Caki2 (cell line): ENCODE measurements around the gene TXNRD3. TPM values are rescaled to one million over a fixed set of nuclear protein-coding genes. Genes with fewer than 3 reads are reported as not detected.
"Not testable (repeated sequence)": the region's sequence is repeated elsewhere in the genome, so short reads cannot be mapped to it uniquely, and the experiment has no call there.

ENCODE experiments used
- DNase-seq: peaks from one replicate; pipeline ENCODE4 v3.0.0-alpha.2; 2015; ENCODE audit warnings: low read depth
- in situ Hi-C: cut with HindIII; loops from 2 replicates; pipeline ENCODE4 v1.10.0; 2016; ENCODE audit warnings: low sequenced_read_pairs, low pct_unique_long_range_greater_than_20kb, mixed read lengths
- total RNA-seq: library from RNA; depleted of rRNA; stranded (reverse); fragments of >200 nt; shearing (Covaris generic); gene quantifications from 2 replicates; pipeline ENCODE4 v1.2.3, GENCODE V29; 2014; ENCODE audit warnings: low replicate concordance

The TXNRD3 gene
- total RNA-seq, 1 experiment from 2014 or later, result 4.4 TPM

DNA sequence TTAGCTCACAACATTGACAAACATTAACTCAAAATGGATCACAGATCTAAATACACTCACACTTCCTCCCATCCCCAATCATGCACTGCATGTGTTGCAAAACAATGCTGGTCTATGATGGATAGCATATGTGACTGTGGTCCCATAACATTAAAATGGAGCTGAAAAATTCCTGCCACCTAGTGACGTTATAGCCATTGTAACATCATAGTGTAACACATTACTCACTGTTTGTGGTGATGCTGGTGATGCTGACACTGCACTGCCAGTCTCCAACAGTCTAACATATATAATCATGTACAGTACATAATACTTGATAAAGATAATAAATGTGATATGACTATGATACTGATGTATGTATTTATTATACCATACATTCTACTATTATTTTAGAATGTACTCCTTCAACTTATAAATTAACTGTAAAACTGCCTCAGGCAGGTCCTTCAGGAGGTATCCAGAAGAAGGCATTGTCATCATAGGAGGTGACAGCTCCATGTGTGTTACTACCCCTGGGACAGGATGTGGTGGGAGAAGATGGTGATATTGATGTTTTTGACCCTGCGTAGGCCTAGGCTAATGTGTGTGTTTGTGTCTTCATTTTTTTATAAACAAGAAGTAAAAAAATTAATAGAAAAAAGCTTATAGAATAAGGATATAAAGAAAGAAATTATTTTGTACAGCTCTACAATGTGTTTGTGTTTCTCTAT is 41.3 kb downstream of the TXNRD3 start:
- DNase-seq, result no peak
- in situ Hi-C loops, result no loop called here

DNA sequence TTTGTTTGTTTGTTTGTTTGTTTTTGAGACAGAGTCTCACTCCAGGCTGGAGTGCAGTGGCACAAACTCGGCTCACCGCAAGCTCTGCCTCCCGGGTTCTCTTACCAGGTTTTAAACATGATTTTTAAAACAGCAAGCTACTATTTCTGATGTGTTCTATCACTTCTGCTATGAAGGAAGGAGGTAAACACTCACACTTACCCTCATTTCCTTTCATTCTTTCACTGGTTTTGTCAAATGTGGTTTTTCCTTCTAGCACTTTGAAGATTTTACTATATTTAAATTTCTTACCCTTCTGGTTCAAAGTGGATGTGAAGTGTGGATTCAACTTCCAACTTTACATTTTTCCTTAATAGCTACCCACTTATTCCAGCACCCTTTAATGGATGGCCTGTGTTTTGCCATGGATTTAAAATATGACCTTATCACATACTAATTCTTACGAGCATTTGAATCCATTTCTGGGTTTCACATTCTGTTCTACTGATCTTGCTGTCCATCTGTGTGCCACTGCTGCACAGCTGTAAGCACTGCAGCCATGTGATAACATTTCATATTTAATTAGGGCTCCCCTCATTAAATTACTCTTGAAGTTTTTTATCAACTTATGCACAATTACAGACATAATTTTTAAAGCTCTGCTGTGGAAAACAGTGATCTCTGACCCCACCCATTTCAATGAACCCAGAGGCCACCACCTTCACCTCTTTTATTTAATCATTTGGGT is 42.3 kb downstream of the TXNRD3 start:
- DNase-seq, result no peak
- in situ Hi-C loops, result no loop called here

DNA sequence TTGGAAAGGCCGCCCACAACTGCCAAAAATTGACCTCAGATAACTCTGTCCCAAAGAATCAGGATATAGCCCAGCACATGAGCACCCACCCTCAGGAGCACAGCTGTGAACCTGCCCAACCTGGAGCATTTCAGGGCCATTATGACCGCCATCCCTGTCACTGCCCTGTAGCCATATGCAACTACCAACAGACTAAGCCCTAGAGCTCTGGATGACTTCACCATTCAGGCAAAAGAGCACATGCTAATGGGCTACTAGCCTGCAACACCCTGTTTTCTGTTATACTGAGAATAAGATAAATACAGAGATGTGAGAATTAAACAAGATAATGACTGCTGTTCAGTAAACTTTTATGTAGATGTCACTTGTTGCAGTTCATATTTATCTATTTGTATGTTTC is 45.0 kb downstream of the TXNRD3 start:
- in situ Hi-C loops, result no loop called here
- DNase-seq, result no peak

DNA sequence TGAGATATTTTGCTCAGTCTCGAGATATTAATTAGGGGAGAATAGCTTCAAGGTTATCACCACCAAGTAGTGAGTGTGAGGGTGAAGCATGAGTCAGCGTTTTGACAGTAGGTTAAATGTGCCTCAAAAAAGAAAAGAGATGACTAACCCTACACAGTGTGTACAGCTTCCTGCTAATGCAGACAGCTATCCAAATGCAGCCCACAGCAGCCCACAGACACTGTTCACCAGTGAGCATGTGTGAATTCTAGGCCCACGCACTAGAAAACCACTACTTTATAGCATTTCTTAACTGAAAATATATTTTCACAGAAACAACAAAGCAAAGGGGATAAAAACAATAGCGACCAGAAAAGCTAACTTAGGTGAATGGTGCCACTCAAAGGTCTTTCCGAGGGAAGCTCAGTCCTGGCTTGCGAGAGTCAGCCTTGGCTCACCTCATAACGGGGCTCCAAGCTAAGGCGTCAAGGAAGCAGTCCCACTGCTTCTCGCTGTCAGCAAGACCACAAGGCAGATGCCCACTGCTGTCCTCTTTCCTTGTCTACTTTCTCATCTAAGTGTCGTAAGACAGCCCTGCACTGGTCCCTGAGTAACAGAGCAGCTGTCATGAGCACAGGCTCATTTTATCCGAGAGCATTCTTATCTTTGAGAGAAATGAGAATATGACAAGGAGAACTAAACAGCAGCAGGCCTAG is 47.6 kb downstream of the TXNRD3 start:
- DNase-seq, result peak; percentile 5
- in situ Hi-C loops, result no loop called here

DNA sequence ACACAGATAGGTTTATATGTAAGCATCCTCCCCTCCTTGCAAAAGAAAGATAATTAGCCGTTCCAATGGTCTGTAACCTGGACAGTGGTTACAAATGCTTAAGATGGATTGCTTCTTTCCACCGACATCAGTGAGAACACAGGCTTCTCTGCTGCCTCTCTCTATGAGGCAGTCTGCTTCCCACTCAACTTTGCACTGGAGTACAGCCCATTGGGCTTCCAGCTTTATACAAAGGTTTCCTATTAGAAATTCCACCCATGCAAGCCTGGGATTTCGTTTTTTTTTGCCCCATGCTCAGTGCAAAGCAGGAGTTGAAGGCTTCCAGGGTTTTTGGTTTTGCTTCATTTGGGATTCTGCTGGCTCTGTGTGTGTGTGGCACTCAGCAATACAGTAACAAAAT is 48.9 kb downstream of the TXNRD3 start:
- in situ Hi-C loops, result no loop called here
- no peak for DNase-seq

DNA sequence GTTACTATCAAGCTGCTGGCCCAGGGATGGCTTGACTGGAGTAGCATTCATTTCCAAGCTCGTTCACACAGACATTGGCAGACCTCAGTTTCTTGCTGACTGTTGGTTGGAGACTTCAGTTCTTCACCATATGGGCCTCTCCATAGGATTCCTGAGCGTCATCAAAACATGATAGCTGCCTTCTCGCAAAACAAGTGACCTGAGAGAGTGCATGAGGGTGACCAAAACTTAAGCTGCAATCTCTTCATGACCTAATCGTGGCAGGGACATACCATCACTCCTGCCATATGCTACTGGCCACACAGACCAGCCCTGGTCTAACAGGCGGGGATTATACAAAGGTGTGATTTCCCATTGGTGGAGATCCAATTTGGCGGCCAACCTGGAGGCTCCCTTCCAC is 50.2 kb downstream of the TXNRD3 start:
- DNase-seq, result no peak
- in situ Hi-C loops, result no loop called here

DNA sequence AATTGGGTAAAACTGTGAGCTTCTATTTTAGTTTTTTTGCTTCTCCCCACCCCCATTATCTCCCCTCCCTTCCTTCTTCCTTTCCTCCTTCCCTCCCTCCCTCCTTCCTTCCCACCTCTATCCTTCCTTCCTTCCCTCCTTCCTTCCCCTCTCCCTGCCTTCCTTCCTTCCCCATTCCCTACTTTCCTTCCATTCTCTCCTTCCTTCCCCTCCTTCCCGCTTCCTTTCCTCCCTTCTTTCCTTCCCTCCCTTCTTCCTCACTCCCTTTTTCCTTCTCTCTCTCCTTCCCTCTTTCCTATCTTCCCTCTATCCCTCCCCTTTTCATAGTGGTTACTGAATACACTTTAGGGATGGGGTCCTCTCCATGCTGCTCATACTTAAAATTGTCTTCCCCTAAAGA is 55.8 kb downstream of the TXNRD3 start:
- in situ Hi-C loops, result no loop called here
- DNase-seq, result no peak

DNA sequence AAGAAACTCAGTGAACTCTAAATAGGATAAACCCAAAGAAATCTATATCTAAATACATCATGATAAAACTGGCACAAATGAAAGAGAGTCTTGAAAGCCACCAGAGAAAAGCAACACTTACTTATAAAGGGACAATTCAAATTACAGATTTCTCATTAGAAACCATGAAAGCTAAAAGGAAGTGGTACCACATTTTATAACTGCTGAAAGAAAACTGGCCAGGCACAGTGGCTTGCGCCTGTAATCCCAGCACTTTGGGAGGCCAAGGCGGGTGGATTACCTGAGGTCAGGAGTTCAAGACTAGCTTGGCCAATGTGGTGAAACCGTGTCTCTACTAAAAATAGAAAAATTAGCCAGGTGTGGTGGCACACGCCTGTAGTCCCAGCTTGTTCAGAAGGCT is 59.4 kb downstream of the TXNRD3 start:
- in situ Hi-C loops, DNase-seq: not testable (repeated sequence)

DNA sequence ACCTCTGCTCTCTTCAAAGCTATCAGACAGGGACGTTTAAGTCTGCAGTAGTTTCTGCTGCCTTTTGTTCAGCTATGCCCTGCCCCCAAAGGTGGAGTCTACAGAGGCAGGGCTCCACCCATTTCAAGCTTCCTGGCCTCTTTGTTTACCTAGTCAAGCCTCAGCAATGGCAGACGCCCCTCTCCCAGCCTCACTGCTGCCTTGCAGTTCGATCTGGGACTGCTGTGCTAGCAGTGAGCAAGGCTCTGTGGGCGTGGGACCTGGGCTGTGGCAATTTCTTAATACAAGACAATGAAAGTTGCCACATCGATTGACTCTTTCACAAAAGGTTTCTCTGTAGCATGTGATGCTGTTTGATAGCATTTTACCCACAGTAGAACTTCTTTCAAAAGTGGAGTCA is 63.4 kb downstream of the TXNRD3 start:
- DNase-seq, in situ Hi-C loops: not testable (repeated sequence)

DNA sequence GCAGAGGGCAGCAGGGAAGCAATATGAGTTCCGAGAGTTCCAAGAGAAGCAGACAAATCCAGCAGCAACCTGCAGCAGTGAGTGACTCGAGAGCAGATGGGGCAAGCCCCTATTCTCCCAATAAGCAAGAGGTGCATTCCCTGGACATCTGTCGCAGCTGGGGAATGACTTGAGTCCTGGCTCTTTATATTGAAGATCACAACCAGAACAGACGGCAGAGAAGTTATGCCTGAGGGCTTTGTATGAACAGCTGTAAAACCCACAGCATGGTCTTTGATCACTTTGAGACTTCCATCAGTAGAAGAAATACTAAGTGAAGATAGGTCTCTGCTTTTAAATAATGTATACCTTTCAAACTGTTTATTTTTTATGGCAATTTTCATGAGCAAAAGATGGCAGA is 72.6 kb downstream of the TXNRD3 start:
- in situ Hi-C loops, result no loop called here
- no peak for DNase-seq

DNA sequence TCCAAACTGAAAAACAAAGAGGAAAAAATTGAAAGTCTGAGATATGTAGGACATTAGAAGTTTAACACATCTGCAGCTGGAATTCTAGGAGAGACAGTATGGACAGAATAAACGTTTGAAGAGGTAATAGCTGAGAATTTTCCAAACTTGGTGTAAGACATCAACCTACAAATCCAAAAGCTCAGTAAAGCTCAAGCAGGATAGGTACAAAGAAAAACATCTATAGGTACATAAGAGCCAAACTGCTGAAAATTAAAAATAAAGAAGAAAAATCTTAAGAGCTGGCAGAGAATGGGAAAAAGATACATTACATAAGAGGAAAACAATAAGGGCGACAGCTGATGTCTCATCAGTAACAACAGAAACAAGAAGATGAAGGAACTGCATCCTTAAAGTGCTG is 73.4 kb downstream of the TXNRD3 start:
- in situ Hi-C loops, result no loop called here
- DNase-seq, result no peak

DNA sequence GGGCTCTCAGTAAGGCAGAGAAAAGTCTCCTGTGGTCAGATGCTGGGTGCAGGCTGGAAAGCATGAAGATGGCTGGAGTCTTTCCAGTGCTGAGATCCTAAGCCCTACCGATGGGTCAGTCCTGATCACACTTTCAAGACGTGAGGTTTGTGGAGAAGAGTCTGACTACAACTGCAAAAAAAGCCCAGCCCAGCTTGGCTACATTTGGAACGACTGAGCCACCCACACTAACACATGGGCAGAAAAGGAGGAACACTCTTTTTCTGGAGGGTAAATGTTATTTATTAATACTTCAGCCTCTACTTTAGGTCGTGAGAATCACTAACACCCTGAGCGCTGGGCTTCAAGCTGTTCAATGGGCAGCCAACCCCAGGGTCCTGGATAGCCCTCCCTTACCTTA is 74.2 kb downstream of the TXNRD3 start:
- no peak for DNase-seq
- in situ Hi-C loops, result no loop called here

DNA sequence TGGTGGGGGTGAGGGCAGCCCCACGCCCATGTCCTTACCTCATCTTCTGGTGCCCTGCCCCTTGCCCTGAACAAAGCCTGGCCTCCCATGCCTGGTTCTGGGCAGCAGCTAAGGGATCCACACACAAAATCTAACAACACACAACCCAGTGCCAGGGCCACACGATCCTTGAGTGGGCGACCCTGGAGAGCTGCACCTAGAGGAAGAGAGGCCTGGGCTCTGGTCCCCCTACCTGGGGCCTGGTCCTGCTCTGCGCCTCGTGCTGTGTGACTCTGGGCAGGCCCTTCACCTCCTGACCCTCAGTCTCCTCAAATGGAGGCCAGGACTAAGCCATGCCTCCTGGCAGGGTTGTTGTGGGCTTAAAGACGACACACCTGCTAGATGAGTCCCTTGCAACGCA is 76.2 kb downstream of the TXNRD3 start:
- in situ Hi-C loops, result no loop called here

DNA sequence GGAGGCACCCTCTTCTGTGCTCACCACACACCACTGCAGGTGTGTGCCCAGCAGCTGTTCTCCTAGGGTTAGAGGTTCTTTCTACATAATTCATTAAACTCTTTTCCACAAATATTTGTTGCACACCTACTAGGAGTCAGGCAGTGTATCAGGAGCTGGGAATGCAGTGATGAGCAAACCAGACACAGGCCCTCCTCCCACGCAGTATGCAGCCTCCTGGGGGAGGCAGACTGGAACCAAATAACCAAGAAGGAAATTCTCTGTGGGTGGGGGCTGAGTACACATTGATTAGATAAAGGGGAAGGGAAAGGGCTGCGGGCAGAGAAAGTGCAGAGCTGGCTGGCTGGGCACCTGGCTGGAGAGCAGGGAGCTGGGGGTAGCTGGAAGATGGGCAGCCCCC is 77.7 kb downstream of the TXNRD3 start:
- no peak for DNase-seq
- in situ Hi-C loops, result no loop called here

More for the DNA sequence above, 76.2 kb downstream of the TXNRD3 start:
- DNase-seq, result no peak

DNA sequence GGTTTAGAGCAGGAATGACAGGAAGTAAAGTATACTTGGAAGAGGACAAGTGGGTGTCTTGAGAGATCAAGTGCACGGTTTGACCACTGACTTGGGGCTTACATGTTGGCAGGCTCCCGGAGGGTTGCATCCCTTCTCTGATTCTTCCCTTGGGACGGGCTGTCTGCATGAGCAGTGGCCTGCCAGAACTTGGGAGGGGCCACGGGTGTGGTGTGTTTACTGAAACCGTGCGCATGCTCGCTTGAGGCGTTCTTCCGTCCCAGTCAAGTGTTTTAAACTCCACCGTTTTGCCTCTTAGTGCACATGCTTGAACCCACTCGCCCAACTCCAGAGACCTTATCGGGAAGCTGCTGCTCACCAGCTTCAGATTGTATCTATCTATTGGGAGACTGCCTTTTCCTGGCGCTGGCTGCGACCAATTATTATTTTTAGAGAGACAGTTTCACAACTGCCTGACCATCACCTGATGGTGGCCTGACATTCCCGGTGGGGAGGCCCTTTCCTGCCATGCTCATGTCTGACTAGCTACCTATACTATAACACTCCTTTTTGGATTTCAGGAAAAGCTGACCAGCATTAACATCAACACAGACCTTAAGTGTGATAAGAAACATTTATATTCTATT is 81.3 kb downstream of the TXNRD3 start:
- in situ Hi-C loops, result no loop called here
- no peak for DNase-seq

DNA sequence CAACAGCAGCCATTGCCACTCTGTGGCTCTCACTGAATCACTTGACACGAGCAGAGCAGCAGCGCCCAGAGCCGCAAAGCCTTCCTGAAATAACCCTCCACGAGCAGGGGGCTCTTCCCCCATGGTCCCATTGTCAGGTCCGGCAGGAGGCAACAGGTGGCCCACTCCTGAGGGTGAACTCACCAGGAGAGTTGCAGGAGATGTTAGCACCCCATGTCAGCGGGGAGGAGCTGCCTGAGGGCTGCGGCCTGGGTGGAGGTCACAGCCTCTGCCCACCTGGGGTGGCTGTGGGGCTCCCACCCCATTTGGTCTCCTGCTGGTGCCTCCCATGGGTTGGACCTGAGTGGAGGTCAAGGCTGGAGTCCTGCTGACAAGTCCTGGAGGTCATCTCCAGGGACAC is 83.8 kb downstream of the TXNRD3 start:
- DNase-seq, result no peak

DNA sequence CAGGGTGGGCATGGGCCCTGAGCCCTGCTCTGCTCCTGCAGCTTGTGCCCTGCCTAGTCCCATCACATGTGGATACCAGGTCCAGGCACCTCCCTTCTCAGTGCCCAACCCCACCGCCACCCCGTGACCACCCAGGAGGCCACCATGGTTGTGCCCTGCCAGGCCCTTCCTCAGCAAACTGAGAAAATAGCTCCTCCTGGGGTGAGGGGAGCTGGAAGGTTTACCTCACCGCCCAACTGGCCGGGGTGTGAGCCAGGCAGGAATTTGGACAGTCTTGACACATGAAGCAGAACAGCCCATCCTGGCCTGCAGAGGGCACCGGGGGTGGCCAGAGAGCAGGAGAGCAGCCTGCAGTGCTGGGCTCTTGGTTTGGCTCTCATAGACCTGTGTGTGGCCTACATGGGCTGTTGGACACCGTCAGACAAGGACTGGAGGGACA is 84.8 kb downstream of the TXNRD3 start:
- no peak for DNase-seq
- in situ Hi-C loops, result no loop called here

More for the DNA sequence above, 83.8 kb downstream of the TXNRD3 start:
- in situ Hi-C loops, result no loop called here

DNA sequence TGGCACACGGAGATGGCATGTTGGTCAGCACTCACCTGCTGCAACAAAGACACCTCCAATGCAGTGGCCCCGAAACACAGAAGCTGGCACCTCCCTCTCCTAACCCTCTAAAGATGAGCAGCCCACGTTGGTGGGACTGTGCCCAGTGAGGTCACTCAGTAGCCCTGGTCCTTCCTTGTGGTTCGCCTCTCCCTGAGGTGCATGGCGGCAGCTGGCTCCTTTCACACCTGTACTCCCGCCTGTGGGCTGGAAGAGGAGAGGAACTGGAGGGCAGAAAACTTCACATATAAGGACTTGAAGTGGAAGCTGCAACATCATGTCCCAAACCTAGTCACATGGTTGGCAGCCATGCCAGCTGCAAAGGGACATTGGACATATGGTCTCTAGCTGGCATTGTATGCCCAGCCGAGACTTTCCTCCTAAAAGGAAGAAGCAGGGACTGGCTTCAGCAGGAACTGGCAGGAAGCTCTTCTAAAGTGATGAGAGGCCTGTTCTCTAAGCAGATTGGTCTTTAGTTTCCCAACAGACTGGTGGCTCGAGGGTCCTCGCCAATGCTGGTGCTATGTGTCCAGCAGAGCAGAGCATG is 85.4 kb downstream of the TXNRD3 start:
- in situ Hi-C loops, result no loop called here
- DNase-seq, result no peak
